Measurements from ENCODE around the gene TTLL9. TPM values are rescaled to one million over a fixed set of nuclear protein-coding genes. Genes with fewer than 3 reads are reported as not detected.

The TTLL9 gene
- total and polyA plus RNA-seq, 10 of the 15 experiments (the other 5 are each of a cell fraction or from before 2014, with no cell fraction given): 0.03 to 0.77 (median 0.11) TPM; not detected in 2

DNA sequence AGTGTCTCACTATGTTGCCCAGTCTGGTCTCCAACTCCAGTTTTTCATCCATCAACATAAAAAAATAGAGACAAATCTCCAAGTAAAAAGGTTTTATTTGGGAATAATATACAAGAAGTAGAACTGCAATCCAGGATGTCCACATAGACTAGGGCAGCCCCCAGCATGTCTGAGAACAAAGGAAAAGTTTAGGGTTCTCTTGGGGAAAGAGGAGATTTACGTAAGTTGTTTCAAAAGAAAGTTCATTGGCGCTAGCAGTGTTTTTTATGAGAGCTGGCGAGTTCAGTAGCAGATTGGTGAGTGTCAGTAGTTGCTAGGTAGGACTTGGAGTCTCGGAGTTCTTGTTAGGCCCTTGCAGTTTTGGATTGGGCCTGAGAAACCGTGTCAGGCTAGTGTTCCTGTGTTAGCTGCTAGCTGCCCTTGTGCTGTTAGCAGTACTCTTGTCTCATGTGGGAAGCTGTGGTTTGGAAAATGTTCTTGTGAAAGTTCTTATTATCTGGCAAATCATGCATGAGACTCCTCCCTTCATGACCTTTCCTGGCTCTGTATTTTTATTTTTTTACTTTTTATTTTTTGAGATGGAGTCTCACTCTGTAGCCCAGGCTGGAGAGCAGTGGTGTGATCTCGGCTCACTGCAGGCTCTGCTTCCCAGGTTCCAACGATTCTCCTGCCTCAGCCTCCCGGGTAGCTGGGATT lies 24.7 kb downstream of the TTLL9 start (continued):
- TF ChIP-seq, protein P1, sequence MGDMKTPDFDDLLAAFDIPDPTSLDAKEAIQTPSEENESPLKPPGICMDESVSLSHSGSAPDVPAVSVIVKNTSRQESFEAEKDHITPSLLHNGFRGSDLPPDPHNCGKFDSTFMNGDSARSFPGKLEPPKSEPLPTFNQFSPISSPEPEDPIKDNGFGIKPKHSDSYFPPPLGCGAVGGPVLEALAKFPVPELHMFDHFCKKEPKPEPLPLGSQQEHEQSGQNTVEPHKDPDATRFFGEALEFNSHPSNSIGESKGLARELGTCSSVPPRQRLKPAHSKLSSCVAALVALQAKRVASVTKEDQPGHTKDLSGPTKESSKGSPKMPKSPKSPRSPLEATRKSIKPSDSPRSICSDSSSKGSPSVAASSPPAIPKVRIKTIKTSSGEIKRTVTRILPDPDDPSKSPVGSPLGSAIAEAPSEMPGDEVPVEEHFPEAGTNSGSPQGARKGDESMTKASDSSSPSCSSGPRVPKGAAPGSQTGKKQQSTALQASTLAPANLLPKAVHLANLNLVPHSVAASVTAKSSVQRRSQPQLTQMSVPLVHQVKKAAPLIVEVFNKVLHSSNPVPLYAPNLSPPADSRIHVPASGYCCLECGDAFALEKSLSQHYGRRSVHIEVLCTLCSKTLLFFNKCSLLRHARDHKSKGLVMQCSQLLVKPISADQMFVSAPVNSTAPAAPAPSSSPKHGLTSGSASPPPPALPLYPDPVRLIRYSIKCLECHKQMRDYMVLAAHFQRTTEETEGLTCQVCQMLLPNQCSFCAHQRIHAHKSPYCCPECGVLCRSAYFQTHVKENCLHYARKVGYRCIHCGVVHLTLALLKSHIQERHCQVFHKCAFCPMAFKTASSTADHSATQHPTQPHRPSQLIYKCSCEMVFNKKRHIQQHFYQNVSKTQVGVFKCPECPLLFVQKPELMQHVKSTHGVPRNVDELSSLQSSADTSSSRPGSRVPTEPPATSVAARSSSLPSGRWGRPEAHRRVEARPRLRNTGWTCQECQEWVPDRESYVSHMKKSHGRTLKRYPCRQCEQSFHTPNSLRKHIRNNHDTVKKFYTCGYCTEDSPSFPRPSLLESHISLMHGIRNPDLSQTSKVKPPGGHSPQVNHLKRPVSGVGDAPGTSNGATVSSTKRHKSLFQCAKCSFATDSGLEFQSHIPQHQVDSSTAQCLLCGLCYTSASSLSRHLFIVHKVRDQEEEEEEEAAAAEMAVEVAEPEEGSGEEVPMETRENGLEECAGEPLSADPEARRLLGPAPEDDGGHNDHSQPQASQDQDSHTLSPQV (IDR thresholded peaks at IDR 0.05): no peak
- TF ChIP-seq ESRRA (IDR thresholded peaks at IDR 0.05; ENCODE audit: low read length) (no peak), EED (IDR thresholded peaks at IDR 0.05; ENCODE audit: low read depth) (peak; percentile 55; the same call in 1 of the 2 replicates), NR2C1 (IDR thresholded peaks at IDR 0.05) (no peak), RUNX3 (IDR thresholded peaks at IDR 0.05; ENCODE audit: low read length) (peak; percentile 69), PAX5 (IDR thresholded peaks at IDR 0.05; ENCODE audit: borderline replicate concordance, low read depth, low read length) (no peak), BCL11A (IDR thresholded peaks at IDR 0.05; ENCODE audit: low read depth, low read length) (no peak), HDAC2 (IDR thresholded peaks at IDR 0.05) (no peak), YY1 (IDR thresholded peaks at IDR 0.05; ENCODE audit: low read depth, low read length) (no peak), NFIC (IDR thresholded peaks at IDR 0.05; ENCODE audit: low read depth, low read length) (0 out of 2 replicates have a peak, but pooled peaks have one; percentile 5), MYC (IDR thresholded peaks at IDR 0.05; ENCODE audit: insufficient read depth, insufficient read length, insufficient replicate concordance, low read length, severe bottlenecking) (no peak), MEF2B (IDR thresholded peaks at IDR 0.05; ENCODE audit: partially characterized antibody, poor library complexity, severe bottlenecking) (peak; percentile 35), RBBP5 (conservative IDR thresholded peaks at IDR 0.05) (no peak), SIN3A (IDR thresholded peaks at IDR 0.05; ENCODE audit: low read depth, low read length) (no peak), POLR2A (IDR thresholded peaks at IDR 0.05; ENCODE audit: low read depth, low read length) (peak; percentile 54), HCFC1 (IDR thresholded peaks at IDR 0.05; ENCODE audit: low read length) (no peak), RELA (IDR thresholded peaks at IDR 0.05; ENCODE audit: borderline replicate concordance, partially characterized antibody) (no peak), E2F8 (IDR thresholded peaks at IDR 0.05; ENCODE audit: low read depth, partially characterized antibody) (no peak), RB1 (IDR thresholded peaks at IDR 0.05; ENCODE audit: borderline replicate concordance) (no peak), BRCA1 (IDR thresholded peaks at IDR 0.05; ENCODE audit: low read depth, low read length) (no peak), SIX5 (IDR thresholded peaks at IDR 0.05; ENCODE audit: low read depth, low read length, severe bottlenecking) (no peak), CREB1 (IDR thresholded peaks at IDR 0.05; ENCODE audit: low read depth) (peak; percentile 96)
- TF ChIP-seq, protein P2, sequence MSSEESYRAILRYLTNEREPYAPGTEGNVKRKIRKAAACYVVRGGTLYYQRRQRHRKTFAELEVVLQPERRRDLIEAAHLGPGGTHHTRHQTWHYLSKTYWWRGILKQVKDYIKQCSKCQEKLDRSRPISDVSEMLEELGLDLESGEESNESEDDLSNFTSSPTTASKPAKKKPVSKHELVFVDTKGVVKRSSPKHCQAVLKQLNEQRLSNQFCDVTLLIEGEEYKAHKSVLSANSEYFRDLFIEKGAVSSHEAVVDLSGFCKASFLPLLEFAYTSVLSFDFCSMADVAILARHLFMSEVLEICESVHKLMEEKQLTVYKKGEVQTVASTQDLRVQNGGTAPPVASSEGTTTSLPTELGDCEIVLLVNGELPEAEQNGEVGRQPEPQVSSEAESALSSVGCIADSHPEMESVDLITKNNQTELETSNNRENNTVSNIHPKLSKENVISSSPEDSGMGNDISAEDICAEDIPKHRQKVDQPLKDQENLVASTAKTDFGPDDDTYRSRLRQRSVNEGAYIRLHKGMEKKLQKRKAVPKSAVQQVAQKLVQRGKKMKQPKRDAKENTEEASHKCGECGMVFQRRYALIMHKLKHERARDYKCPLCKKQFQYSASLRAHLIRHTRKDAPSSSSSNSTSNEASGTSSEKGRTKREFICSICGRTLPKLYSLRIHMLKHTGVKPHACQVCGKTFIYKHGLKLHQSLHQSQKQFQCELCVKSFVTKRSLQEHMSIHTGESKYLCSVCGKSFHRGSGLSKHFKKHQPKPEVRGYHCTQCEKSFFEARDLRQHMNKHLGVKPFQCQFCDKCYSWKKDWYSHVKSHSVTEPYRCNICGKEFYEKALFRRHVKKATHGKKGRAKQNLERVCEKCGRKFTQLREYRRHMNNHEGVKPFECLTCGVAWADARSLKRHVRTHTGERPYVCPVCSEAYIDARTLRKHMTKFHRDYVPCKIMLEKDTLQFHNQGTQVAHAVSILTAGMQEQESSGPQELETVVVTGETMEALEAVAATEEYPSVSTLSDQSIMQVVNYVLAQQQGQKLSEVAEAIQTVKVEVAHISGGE (CRISPR knock-in tag; IDR thresholded peaks at IDR 0.05): no peak
